ENCODE measurements around the gene CASKIN1. TPM values are rescaled to one million over a fixed set of nuclear protein-coding genes. Genes with fewer than 3 reads are reported as not detected.

CASKIN1 gene
- total RNA-seq, 2 donors from 2014 or later = 0.78 to 6.6 TPM

GRCh38 chr16:2171601-2172178 is 24.7 kb downstream of the CASKIN1 start:
- H3K36me3 Mint-ChIP-seq (ENCODE audit: low read depth) = peaks cover 16% of the 10 kb centered on the region
- H3K4me3 Mint-ChIP-seq = no peak overlapping the region
- H3K4me1 Mint-ChIP-seq = no peaks in the 10 kb centered on the region
- no peaks in the 10 kb centered on the region for H3K27me3 Mint-ChIP-seq
- H3K9me3 Mint-ChIP-seq = no peaks in the 10 kb centered on the region
- no peak for ATAC-seq (replicated peaks)
- no peak overlapping the region for H3K27ac Mint-ChIP-seq

DNA sequence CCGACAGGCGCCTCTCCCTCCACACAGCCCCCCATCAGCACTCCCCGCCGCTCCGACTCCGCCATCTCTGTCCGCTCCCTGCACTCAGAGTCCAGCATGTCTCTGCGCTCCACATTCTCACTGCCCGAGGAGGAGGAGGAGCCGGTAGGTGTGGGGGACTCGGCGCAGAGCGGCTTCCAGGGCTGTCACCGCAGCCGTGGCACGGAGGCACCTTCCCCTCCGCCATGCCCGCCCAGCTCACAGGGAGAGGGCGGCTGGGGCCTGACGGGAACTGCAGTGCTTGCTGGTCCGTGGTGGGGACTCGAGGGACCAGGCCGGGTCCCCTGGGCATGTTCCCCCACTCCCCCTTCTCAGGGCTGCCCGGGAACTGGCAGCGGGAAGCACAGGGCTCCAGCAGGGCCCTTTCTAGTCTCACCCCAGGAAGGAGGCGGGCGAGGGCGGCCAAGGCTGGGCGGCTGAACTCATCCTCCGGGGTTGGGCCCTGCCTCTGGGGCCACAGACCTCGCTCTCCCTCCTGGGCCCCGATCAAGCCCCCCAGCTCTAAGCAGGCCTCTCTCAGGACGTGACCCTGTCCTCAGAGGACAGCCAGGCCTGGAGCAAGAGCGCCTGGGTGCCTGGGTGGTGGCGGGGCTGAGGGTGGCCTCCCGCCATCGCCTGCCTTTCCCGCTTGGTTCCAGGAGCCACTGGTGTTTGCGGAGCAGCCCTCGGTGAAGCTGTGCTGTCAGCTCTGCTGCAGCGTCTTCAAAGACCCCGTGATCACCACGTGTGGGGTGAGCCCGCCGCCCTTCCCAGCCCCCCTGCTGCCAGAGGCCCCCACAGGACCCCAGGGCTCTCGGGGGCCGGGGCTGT is 25.6 kb downstream of the CASKIN1 start:
- no peaks in the 10 kb centered on the region for H3K27me3 Mint-ChIP-seq
- H3K9me3 Mint-ChIP-seq = no peaks in the 10 kb centered on the region
- no peak overlapping the region for H3K4me3 Mint-ChIP-seq
- no peak for ATAC-seq (replicated peaks)
- no peak overlapping the region for H3K27ac Mint-ChIP-seq
- no peaks in the 10 kb centered on the region for H3K4me1 Mint-ChIP-seq
- peaks cover 18% of the 10 kb centered on the region for H3K36me3 Mint-ChIP-seq (ENCODE audit: low read depth)

DNA sequence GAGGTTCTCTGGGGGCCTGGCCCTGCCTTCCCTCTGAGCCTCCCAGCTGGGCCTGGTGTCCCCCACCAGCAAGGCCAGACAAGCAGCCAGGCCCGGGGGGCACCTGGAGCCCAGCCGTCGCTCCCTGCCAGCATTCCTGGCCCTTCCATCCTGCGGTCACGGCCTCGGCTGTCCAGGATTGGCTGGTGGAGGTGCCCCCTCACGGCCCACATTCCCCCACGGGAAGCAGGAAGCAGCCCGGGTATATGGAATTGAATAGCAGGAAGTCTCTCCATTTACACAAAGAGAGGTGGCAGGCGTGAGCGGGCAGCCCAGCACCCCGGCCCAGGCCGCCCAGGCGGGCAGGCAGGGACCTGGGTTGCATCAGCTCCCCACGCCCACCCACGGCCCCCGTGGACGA is 26.3 kb downstream of the CASKIN1 start:
- H3K9me3 Mint-ChIP-seq = no peaks in the 10 kb centered on the region
- no peaks in the 10 kb centered on the region for H3K27me3 Mint-ChIP-seq
- no peak overlapping the region for H3K27ac Mint-ChIP-seq
- peaks cover 17% of the 10 kb centered on the region for H3K36me3 Mint-ChIP-seq (ENCODE audit: low read depth)
- no peak overlapping the region for H3K4me3 Mint-ChIP-seq
- ATAC-seq (replicated peaks) = no peak
- no peaks in the 10 kb centered on the region for H3K4me1 Mint-ChIP-seq

DNA sequence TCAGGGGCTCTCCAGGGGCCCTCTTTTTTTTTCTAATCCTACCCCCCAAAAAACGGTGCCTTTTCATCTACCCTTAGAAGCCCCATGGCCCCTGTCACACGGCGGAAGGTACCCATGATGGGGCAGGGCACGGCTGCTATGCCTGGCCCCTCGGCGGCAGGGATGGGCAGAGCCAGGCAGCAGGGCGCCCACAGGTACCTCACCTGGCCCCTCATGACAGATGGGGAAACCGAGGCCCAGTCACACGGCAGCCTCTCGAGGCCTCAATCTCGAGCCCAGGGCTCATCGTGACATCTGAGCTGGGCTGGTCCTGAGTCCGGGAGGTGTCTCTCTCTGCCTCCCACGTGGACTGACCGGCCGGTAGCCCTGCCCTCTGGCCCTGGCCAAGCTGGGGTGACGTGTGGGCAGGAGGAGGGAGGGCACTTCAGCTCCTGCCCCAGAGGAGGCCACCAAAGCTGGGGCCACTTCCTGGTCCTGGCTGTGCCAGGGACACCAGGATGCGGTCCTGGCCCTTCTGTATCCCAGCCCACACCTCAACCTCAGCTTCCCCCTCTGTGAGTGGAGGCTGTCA is 29.3 kb downstream of the CASKIN1 start:
- ATAC-seq (replicated peaks) = no peak
- Mint-ChIP-seq H3K4me3 (no peak overlapping the region), H3K4me1 (no peaks in the 10 kb centered on the region), H3K36me3 (ENCODE audit: low read depth) (peaks cover 7% of the 10 kb centered on the region), H3K27ac (no peak overlapping the region), H3K9me3 (no peaks in the 10 kb centered on the region), H3K27me3 (no peaks in the 10 kb centered on the region)

- Mint-ChIP-seq H3K36me3 (ENCODE audit: low read depth) (peaks cover 7% of the 10 kb centered on the region), H3K4me1 (no peaks in the 10 kb centered on the region), H3K9me3 (no peaks in the 10 kb centered on the region), H3K27ac (no peak overlapping the region), H3K27me3 (no peaks in the 10 kb centered on the region), H3K4me3 (no peak overlapping the region)
- no peak for ATAC-seq (replicated peaks)
Observed at GRCh38 chr16:2166263-2167067, 29.9 kb downstream of the CASKIN1 start.

DNA sequence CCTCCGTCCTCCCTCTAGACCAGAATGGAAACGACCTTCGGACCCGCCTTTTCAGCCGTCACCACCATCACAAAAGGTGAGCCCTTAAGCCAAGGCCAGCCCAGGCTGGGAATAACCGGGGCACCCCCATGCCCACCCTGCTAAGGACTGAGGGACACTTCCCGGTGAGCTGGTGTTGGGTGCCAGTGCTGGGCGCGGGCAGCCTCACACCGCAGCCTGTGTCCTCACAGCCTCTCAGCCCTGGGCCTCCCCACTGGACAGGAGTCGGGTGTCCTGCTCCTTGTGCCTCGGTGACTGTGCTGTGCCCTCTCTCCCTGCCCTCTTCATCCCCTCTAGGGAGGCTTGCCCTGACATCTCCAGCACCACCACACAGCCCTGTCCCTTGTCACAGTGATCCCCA is 30.5 kb downstream of the CASKIN1 start:
- Mint-ChIP-seq H3K9me3 (no peaks in the 10 kb centered on the region), H3K4me3 (no peak overlapping the region), H3K27ac (no peak overlapping the region), H3K27me3 (no peaks in the 10 kb centered on the region), H3K4me1 (no peaks in the 10 kb centered on the region), H3K36me3 (ENCODE audit: low read depth) (peaks cover 7% of the 10 kb centered on the region)
- no peak for ATAC-seq (replicated peaks)

DNA sequence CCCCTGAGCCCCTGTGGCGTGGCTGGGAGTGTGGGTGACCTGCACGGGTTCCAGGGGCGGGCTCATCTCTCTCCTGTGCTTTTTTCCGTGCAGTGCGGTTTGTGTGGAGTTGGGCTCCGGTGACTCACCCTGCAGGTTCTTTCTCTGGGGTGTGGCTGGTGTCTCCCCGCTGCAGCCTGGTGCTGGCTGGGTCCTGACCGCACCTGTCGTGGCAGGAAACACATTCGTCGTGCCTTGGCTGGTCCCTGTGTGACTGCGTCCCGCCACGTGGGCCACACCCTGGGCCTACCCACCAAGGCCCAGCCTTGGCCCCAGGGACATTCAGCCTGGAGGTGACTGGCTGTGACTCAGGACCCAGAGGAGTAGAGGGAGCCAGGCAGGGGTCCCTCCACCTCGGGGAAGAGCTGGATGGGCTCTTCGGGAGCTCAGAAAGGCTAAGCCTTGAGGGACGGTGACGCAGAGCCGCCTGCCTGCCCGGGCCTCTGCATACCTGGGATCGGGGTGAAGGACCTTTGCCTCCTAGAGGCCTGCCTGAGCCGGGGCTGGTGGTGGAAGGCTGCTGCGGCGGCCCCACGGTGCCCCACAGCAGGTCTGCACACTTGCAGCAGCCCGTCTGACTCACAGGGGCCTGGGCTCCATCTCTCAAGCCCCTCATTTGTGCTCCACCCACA is 33.1 kb downstream of the CASKIN1 start:
- Mint-ChIP-seq H3K36me3 (ENCODE audit: low read depth) (peaks cover 7% of the 10 kb centered on the region), H3K9me3 (no peaks in the 10 kb centered on the region), H3K4me3 (no peak overlapping the region), H3K27me3 (no peaks in the 10 kb centered on the region), H3K4me1 (no peaks in the 10 kb centered on the region), H3K27ac (no peak overlapping the region)
- ATAC-seq (replicated peaks) = peak; percentile 76

- peak; percentile 6 for ATAC-seq (replicated peaks)
Observed at GRCh38 chr16:2162676-2163118, 33.7 kb downstream of the CASKIN1 start.

GRCh38 chr16:2161911-2162310 is 34.5 kb downstream of the CASKIN1 start:
- H3K27ac Mint-ChIP-seq = no peak overlapping the region
- no peak overlapping the region for H3K4me3 Mint-ChIP-seq
- H3K9me3 Mint-ChIP-seq = no peaks in the 10 kb centered on the region
- peaks cover 7% of the 10 kb centered on the region for H3K36me3 Mint-ChIP-seq (ENCODE audit: low read depth)
- no peak for ATAC-seq (replicated peaks)
- H3K27me3 Mint-ChIP-seq = no peaks in the 10 kb centered on the region
- H3K4me1 Mint-ChIP-seq = peaks cover 6% of the 10 kb centered on the region

More at GRCh38 chr16:2162676-2163118, 33.7 kb downstream of the CASKIN1 start:
- Mint-ChIP-seq H3K4me1 (no peaks in the 10 kb centered on the region), H3K27ac (no peak overlapping the region), H3K36me3 (ENCODE audit: low read depth) (peaks cover 7% of the 10 kb centered on the region), H3K4me3 (no peak overlapping the region), H3K27me3 (no peaks in the 10 kb centered on the region), H3K9me3 (no peaks in the 10 kb centered on the region)

DNA sequence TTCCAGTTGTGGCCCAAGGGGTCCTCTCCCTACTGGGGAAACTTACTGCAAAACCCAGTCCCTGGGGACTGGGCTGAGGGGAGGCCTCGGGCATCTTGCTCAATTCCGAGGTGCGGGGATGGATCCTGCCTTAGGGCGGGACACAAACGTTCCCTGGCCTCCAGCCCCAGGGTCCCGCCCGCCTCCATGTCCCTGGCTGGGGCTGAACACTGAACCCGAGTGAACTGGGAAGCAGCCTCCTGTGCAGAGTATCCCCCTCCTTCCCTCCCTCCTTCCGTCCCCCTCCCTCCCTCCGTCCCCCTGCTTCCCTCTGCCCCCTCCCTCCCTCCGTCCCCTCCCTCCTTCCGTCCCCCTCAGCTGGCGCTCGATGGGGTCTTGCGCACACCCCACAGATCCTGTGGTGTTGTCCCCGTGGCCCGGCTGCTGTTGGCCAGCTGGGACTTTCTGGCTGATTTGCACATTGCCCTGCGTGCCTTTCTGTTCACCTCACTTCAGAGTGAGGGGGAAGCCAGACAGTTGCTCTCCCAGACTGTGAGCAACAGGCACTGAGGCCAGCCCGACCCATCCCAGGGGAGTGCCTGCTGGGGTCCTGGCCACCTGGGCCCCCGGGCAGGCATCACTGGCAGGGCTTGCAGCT is 35.4 kb downstream of the CASKIN1 start:
- Mint-ChIP-seq H3K4me1 (peaks cover 15% of the 10 kb centered on the region), H3K4me3 (no peak overlapping the region), H3K27me3 (no peaks in the 10 kb centered on the region), H3K36me3 (ENCODE audit: low read depth) (peaks cover 4% of the 10 kb centered on the region), H3K27ac (no peak overlapping the region), H3K9me3 (no peaks in the 10 kb centered on the region)
- ATAC-seq (replicated peaks) = no peak

GRCh38 chr16:2159175-2159838 is 37.1 kb downstream of the CASKIN1 start:
- H3K9me3 Mint-ChIP-seq = no peaks in the 10 kb centered on the region
- ATAC-seq (replicated peaks) = no peak
- H3K27ac Mint-ChIP-seq = peak overlapping the region; percentile 70
- H3K4me1 Mint-ChIP-seq = peaks cover 15% of the 10 kb centered on the region
- H3K36me3 Mint-ChIP-seq (ENCODE audit: low read depth) = peaks cover 13% of the 10 kb centered on the region
- no peak overlapping the region for H3K4me3 Mint-ChIP-seq
- no peaks in the 10 kb centered on the region for H3K27me3 Mint-ChIP-seq

- peak overlapping the region; percentile 82 for H3K27ac Mint-ChIP-seq
- H3K36me3 Mint-ChIP-seq (ENCODE audit: low read depth) = peaks cover 24% of the 10 kb centered on the region
- H3K4me3 Mint-ChIP-seq = peak overlapping the region; percentile 93
- ATAC-seq (replicated peaks) = no peak
- H3K9me3 Mint-ChIP-seq = no peaks in the 10 kb centered on the region
- no peaks in the 10 kb centered on the region for H3K27me3 Mint-ChIP-seq
- peaks cover 15% of the 10 kb centered on the region for H3K4me1 Mint-ChIP-seq
Observed at GRCh38 chr16:2158262-2158638, 38.2 kb downstream of the CASKIN1 start.

DNA sequence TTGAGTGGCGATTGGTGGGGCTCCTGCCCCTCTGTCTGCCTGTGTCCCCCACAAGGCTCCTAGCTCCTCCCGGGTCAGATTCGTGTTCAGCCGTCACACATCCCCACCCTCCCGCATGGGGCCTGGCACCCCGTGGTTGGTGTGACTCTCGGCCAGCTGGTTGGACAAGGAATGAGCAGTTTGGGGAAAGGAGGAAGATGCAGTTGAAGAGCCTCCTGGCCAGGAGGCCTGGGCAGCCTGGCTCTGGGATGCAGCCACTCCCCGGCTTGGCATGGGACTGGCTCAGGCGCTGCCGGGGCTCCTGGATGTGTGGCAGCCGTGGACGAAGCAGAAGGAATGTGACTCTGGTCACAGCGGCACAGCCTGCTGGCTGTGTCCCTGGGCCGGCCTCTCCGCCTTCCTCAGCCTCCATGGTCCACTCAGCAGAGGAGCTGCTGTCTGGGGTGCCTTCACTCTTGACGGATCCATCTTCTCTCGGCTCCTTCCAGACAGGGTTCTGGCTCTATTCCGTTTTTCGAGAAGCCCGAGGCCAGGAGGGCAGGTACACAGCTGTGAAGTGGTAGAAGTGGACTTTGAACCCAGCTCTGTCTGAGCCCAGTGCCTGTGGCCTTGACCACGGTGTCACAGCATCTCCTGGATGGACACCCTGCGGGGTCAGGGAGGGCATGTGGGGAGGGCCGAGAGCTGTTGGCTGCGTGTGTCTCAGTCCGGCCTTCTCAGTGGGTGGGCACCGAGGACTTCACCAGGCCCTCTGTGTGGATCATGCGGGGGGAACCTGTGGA is 38.7 kb downstream of the CASKIN1 start:
- H3K4me1 Mint-ChIP-seq = peaks cover 15% of the 10 kb centered on the region

More for the DNA sequence above, 38.7 kb downstream of the CASKIN1 start:
- peaks cover 30% of the 10 kb centered on the region for H3K36me3 Mint-ChIP-seq (ENCODE audit: low read depth)
- H3K4me3 Mint-ChIP-seq = peak overlapping the region; percentile 93
- peak overlapping the region; percentile 82 for H3K27ac Mint-ChIP-seq
- H3K9me3 Mint-ChIP-seq = no peaks in the 10 kb centered on the region
- no peaks in the 10 kb centered on the region for H3K27me3 Mint-ChIP-seq
- no peak for ATAC-seq (replicated peaks)
